Measurements from ENCODE around the gene NPPC.
"Not testable (repeated sequence)": the region's sequence is repeated elsewhere in the genome, so short reads cannot be mapped to it uniquely, and the experiment has no call there.

The NPPC gene

DNA sequence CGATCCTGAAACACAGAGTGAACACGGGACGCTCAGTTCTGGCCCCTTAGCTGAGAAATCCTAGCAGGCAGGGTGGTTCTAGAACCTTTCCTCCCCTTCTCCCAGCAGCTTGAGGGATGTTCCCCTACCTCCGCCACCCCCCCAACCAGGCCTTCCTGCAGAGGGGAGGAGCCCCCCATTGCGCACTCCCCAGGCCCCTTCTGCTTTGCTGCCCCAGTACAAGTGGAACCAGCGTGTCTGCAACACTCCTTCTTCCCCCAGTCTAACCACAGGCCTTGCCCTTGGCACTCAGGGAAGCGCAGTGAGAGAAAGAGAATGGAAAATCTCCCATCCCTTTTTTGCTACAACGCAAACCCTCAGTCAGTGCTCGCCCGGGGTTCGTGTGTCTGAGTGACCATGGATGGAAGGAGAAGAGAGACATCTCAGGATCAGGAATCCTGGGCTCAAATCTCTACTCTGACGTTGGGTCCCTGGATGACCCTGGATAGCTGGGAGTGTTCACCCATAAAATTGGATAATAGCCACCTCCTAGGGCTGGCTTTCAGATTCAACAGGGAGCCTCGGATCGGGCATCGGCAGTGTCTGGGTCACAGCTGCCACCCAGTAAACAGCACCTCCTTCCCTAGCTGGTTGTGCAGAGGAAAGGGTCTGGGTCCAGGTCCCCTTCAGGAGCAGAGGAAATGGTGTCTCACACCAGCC, 3.7 kb downstream of the NPPC start:
- DNase-seq (ENCODE audit: low read depth in 1 of 2, low spot score in 1 of 2) = no peak

DNA sequence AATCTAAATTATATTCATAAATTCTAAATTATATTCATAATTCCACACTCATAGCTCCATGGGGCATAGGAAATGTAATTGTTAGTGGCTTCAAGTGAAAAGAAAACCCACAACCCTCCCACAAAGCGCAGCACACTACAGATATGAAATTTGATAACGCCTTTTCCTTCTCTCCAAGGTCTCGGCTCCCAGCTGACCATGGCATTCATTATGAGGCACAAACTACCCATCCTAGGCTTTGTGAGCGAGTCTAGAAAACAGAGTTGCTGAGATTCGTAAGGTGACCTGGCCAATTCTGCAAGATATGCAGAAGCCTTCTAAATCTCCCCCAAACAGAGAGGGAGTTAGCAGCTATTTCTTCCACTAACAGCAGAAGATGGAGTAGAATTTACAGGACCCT, 5.4 kb downstream of the NPPC start:
- DNase-seq (ENCODE audit: low read depth in 1 of 2, low spot score in 1 of 2) = no peak

DNA sequence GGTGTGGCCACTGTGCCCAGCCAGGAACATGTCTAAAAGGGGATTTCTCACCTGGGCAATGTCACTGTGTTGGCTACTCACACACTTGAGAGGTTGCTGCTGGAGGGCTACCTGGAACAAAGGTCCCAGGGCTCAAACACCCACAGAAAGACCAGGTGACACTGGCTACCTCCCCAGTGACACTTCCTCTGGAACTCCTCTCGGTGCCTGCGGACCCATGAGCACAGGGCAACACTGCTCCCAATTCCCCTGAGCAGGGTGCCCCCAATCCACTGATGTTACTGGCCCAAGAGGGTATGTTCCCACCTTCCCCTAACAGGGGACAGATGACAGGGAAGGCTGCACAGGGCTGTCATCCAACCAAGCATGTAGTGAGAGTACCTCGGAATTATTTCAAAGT, 5.8 kb downstream of the NPPC start:
- DNase-seq (ENCODE audit: low read depth in 1 of 2, low spot score in 1 of 2) = no peak

DNA sequence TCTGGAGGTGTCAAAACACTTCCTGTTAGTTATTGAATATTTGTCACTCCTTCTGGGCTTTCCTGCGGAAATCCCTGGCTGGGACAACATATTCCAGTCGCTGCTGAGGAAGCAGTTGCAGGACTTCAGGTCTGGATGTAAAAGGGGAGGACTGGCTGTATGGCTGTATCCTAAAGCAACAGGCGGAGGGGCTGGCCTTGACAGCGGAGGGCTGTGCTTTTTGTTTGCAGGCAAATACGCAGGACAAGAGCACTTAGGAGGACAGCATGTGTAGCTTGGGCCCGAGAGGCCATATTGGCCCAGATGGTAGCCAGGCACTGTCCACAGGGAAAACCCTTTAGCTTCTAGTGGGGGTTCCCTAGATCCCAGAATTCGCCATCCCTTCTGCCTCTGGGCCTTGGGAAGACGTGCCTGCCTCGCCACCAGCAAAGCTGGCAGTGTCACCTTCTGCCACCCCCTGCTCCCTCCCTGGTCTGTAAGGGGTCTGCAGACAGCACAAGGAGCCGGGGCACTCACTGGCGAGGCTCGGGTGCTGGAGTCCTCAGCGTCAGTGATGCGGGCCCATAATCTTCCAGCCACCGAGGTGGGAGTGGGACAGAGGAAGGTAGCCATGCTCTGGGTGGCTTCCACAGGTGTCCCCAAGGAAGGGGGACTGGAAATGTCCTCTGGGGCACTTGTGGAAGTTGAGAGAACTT, 6.7 kb downstream of the NPPC start:
- DNase-seq (ENCODE audit: low read depth in 1 of 2, low spot score in 1 of 2) = no peak

DNA sequence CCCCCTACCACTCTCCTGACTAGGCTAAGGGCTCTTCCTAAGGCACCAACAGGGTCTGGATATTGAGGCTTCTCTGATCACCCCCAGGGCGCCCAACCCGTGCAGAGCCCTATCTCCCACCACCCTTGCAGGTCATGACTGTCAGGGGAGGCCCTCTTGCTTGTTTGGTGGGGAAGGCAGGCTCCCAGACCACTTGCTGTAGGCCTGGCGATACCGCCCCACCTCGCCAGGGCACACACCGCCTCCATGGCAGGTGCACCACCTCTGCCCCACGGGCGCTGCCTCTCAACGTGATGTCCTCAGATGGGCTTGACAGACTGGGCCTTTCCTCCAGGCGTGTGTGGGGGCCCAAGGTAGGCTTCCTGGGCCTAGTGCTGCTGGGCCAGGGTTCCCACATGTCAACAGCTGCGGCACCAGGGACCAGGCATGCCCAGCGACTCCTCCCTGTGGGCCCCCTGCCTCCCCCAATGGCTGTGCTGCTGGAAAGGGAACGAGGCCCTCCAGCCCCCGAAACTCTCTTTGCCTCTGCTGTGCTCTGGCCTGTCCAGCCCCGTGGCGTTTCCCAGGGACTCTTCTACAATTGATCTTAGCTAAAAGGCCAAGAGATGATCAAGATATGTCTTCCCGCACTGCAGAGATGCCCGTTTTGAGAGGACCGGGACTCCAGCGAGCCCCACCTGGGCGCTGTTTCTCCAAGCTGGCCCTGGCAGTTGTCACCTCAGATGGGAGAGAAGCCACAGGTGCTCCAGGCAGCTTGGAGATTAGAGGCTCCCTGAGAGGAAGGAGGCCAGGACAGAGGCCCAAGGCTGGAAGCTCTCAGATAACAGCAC, 7.5 kb downstream of the NPPC start:
- no peak for DNase-seq (ENCODE audit: low read depth in 1 of 2, low spot score in 1 of 2)

DNA sequence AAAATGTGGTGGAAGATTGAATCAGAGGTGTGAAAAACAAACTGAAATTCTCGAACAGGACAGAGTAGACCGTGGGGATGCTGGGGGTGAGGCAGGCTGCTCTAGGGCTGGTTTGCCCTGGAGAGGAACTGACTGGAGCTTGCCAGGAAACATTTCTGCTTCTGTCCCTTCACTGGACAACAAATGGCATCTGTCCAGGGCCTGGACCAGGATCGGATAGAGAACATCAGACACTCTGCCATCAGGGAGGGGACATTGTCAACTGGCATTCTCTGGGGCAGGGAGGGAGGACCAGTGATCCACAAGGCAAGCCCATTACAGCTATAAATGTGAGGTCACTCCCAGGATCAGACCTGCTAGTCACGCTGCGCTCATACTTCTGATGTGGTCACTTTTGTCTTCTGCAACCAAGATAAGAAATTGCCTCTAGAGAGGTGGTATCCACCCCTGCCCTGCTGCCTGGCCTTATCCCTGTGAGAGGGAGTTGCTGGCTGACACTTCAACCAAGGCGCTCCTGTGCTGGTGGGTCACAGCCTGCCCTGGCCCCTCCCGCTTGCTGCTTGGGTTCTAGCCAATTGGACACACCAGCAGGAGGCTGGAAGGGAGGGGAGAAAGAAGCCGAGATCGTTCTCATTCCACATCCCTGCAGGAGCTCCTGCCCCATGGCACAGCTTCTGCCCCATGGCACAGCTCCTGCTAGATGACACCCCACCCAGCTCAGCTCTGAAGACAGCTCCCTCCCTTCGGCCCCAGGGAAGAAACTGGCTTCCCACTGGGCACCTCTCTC, 8.7 kb downstream of the NPPC start:
- no peak for DNase-seq (ENCODE audit: low read depth in 1 of 2, low spot score in 1 of 2)

DNA sequence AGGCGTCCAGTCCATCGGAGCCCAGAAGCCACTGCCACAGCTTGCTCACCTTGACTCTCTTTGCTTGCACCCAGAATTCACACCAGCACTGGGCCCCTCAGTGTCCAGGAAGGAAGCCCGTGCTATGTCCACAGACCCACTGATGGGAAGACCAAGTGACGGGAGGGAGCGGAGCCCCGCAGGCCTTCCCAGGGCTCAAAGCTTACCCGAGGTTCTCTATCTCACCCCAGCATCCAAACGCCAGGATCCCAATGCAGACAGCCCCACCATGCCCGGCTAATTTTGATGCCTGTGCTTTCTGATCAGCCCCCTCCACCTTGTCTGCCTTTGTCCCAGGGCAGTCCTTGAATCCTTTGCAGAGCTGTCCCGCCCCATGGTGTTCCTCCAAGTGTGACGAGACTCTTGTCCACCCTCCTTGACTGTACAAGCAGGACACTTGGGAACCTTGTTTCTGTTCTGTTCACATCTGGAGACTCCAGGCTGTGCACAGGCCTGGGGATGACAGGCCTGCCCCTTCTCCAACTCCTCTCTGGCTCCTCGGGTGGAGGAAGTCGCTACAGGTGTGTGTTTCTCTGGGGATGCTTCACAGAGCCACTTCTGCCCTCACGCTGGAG, 12.0 kb downstream of the NPPC start:
- no peak for DNase-seq (ENCODE audit: low read depth in 1 of 2, low spot score in 1 of 2)

DNA sequence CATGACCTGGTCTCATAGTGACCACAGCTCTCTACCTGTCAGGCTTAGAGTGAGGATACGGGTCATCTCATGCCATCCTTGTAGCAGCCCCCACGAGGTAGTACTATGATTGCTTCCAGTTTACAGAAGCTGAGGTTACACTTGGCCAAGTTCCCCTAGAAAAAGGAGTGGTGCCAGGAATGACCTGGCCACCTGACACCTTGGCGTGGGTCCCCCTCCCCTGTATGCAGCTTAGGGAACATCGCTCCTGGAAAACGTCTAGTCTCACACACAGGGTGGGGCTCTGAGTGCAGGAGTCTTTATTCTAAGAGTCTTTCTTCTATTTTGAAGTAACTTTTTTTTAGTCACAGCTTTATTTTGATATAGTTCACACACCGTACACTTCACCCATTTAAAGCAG, 14.8 kb downstream of the NPPC start:
- no peak for DNase-seq (ENCODE audit: low read depth in 1 of 2, low spot score in 1 of 2)

DNA sequence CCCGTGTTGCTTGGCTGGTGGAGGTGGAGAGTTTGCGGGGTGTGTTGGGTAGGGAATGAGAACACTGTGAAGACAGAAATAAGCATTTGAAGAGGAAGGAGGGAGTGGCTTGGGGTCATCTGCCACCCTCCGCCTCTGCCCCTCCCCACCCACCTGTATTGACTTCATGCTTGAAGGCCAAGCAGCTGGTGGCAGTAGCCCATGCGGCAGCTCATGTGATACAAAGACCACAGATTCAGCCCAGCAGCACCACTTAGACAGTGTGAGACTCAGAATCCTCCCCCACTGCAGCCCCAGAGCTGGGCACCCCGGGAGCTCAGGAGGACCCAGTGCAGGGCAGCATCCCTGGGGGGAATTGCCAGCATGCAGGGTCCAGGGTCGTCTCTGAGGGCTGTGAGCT, 15.4 kb downstream of the NPPC start:
- DNase-seq (ENCODE audit: low read depth in 1 of 2, low spot score in 1 of 2) = no peak

DNA sequence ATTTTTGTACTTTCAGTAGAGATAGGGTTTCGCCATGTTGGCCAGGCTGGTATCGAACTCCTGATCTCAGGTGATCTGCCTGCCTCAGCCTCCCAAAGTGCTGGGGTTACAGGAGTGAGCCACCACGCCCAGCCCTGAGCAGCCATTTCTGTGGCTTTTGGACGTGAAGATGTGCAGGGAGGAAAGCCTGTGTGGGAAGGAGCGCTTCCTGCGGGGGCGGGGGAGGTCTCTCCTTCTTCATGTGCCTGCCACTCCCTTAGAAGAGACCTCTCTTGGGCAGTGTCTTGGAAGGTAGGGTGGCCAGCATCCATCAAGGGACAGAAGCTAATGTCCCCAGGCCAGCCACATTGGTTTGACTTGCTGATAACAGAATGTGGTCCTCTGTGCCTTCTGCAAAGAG, 16.0 kb downstream of the NPPC start:
- DNase-seq (ENCODE audit: low read depth in 1 of 2, low spot score in 1 of 2) = not testable (repeated sequence)

DNA sequence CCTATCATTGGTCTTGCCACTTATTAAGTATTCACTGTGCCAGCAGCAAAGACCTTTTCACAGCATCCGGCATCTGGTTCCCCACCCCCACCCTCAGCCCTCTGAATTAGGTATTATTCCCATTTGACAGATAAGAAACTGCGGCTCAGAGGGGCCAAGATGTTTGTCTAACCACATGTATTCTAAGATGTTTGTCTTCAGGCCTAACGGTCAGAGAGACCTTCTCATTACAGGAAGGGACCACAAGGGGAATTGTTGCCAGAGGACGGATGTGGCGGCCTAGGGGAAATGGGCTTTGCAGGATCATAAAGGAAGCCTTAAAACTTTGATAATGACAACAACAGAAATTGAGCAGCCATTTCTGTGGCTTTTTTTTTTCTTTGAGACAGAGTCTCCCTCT, 16.6 kb downstream of the NPPC start:
- DNase-seq (ENCODE audit: low read depth in 1 of 2, low spot score in 1 of 2) = no peak

DNA sequence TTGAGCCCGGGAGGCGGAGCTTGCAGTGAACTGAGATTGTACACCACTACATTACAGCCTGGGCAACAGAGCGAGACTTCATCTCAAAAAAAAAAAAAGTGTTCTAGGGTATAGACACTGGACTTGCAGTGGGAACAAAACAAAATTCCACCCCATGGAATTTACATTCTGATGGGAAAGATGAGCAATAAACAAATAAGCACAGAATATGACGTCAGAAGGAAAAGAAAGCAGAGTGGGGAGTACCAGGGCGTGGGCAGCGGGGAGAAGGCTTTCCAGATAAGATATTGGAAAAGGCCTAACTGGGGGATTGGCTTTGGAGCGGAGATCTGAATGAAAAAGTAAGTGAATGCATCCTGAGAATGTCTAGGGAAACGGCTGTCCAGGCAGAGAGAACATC, 17.6 kb downstream of the NPPC start:
- no peak for DNase-seq (ENCODE audit: low read depth in 1 of 2, low spot score in 1 of 2)

DNA sequence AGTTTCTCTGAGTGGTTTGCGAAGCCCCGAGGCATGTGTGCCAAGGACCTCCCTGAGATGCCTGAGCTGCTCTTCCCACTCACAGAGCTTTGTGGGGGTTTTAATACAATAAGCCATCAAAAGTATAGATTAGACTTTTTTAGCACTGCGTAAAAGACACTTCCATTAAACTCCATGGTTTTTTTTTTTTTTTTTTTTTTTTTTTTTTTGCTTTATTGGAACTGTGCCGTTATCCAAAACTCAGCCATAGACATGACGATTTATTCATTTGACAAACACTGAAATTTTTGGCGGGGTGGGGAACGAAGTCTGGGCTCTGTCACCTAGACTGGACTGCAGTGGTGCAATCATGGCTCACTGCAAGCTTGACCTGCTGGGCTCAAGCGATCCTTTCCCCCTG, 18.4 kb downstream of the NPPC start:
- DNase-seq (ENCODE audit: low read depth in 1 of 2, low spot score in 1 of 2) = no peak

DNA sequence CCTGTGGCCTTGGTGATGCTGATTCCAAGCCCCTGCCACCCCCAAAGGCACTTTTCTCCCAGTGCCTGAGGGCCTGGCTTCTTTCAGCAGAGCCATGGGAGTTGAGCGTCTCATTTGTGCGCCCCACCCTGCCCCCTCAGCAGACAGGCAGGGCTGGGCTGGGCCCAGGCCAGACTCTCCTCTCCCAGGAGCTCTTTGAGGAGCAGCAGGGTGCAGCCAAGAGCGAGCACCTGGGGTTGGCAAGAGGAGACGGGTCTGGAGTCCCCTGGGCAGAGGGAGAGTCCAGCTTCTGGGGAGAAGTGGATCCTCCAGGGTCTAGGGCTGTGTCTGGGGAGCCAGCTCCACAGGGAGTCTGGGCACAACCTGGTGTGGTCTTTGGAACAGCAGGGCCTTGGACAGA, 21.2 kb downstream of the NPPC start:
- DNase-seq (ENCODE audit: low read depth in 1 of 2, low spot score in 1 of 2) = no peak

DNA sequence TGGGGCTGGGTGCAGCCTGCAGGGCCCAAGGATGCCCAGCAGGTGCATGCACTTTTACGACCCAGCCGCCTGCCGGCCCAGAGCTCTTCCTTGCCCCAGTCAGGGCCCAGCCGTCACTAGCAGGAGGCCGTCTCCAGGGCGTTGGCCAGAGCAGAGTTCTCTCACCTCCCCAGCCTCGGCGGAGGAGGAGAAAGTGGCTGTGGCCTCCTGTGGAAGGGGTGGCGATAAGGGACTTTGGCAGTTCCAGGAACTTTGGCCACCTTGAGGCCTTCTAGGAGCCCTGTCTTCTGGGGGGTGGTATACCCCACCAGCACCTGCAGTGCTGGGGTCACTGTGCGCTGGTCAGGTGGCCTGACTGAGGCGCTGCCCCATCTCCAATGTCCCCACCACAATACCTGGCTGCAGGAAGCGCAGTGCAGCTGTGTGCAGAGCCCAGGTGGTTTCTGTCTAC, 22.0 kb downstream of the NPPC start:
- DNase-seq (ENCODE audit: low read depth in 1 of 2, low spot score in 1 of 2) = no peak

DNA sequence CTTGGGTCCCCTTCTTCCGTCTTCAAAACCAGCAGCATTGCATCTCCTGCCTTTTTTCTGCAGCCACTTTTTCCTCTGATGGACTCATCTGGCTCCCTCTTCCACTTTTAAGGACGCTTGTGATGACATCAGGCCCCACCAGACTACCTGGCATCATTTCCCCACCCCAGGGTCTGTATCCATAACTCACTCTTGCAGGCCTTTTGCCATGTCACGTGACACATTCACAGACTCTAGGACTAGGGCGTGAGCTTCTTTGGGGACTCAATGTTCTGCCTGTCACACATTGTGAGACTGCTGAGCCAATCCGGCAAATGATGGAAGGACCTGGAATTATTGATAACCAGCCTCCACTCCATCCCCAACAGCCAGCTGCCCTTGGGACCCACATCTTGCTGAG, 23.6 kb downstream of the NPPC start:
- no peak for DNase-seq (ENCODE audit: low read depth in 1 of 2, low spot score in 1 of 2)

DNA sequence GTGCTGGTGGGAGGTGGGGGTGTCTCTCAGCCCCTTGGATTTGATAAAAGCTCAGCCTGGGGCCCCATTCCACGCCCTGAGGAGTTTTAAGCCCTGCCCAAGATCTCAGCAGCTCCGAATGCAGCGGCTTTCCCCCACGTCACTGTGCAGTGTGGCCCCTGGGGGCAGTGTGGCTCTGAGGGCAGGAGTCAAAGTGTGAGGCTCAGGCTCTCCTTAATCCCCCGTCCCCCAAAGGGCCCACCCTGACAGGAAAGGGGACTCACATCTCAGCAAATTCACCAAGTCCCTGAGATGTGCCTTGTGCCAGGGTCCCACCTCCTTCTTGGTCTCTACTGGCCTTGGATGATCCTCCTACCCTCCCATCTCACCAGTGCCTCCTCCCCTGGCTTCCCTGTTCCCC, 25.2 kb downstream of the NPPC start:
- DNase-seq (ENCODE audit: low read depth in 1 of 2, low spot score in 1 of 2) = no peak

DNA sequence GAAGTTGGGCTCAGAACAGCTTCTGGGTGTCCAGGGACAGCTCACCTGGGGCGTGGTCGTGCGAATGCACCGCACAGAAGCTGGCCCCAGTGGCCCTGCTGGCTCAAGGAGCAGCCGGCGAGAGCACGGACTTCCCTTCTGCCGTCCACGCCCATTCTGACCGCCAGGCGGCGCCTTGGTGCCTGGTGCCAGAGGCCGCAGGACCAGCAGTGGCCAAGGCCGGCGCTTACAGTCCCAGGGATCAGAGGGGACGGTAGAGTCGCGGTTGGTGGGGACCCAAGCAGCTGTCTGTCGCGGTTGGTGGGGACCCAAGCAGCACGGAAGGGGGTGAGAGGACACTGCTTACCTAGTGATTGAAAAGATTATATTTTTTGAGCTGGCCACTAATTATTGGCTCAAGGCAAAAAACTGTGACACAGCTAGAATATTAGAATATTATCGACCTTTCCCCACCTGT, 25.7 kb downstream of the NPPC start:
- DNase-seq (ENCODE audit: low read depth in 1 of 2, low spot score in 1 of 2) = peak; percentile 14 to 21

DNA sequence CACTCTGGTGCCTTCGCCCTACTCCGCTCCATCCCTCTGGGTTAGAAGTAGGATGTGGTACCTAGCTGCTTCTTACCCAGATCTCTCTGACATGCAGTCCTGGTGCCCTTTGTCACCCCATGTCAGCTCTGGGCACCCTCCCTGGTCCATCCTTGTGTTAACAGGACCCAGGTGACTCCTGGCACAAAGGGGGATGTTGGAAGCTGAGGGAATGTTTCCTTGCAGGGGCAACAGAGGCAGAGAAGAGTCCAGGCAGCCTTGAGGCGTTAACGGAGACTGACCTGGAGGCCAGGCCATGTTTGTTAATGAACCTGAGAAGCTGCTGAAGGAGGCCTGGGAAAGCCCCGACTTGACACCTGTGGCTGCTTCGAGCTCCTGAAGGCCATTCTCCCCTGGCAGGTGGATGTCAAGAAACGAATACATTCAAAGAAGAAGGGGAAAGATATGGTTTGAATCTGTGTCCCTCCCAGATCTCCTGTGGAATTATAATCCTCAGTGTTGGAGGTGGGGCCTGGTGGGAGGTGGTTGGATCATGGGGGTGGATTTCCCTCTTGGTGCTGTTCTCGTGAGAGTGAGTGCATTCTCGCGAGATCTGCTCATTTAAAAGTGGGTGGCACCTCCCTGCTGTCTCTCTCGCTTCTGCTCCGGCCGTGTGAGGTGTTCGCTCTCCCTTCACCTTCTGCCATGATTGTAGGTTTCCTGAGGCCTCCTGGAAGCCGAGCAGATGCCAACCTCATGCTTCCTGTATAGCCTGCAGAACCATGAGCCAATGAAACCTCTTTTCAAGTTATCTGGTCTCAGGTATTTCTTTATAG, 31.4 kb downstream of the NPPC start:
- no peak for DNase-seq (ENCODE audit: low read depth in 1 of 2, low spot score in 1 of 2)

DNA sequence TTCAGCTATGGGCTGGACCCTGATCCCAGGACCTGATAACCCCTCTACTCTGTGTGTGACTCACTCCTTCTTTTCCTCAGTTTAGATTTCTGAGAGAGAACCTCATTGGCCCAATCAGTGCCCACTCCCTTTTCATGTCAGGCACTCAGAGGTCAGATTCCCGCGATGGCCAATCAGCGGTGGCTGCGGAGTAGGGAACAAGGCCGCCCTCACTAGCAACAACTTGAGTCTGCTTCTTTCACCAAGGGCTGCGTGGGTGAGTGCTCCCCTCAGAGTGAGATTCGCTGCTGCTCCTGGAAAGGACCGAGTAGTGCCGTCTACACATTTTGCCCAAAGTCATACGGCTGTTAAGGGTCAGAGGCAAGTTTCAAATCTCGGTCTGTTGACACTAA, 34.7 kb downstream of the NPPC start:
- DNase-seq (ENCODE audit: low read depth in 1 of 2, low spot score in 1 of 2) = no peak
